GM12878 (cell line): ENCODE results near the gene ZNF532.

ENCODE experiments used
- EGR1 ChIP-seq, 2 experiments: IDR thresholded peaks; 1 replicate in 1 of 2; 2 replicates in 1 of 2; pipeline ENCODE4 v1.6.1; 2011 to 2012; ENCODE audit warnings: low read depth in 2 of 2, low read length in 2 of 2, borderline replicate concordance in 1 of 2, mild to moderate bottlenecking in 1 of 2, moderate library complexity in 1 of 2
- HDAC2 ChIP-seq: fragments of 200-600 bp; sonication (generic); IDR thresholded peaks from 2 replicates; pipeline ENCODE4 v1.6.1; 2017
- POLR2AphosphoS5 ChIP-seq: IDR thresholded peaks from 2 replicates; pipeline ENCODE4 v1.6.1; 2011; ENCODE audit warnings: mild to moderate bottlenecking, low read length, inconsistent platforms
- TAF1 ChIP-seq: IDR thresholded peaks from 2 replicates; pipeline ENCODE4 v1.6.1; 2011; ENCODE audit warnings: mild to moderate bottlenecking, low read depth, low read length, borderline replicate concordance
- TCF3 ChIP-seq: IDR thresholded peaks from 2 replicates; pipeline ENCODE4 v1.6.1; 2012; ENCODE audit warnings: low read depth, mild to moderate bottlenecking, low read length, borderline replicate concordance; ENCODE audit not compliant: insufficient read depth
- ZNF24 ChIP-seq: fragments of 450-650 bp; IDR thresholded peaks from 2 replicates; pipeline ENCODE4 v1.6.1; 2017; ENCODE audit warnings: antibody characterized with exemption, mild to moderate bottlenecking
- TF ChIP-seq, protein P1 (sequence below): IDR thresholded peaks from 2 replicates; pipeline ENCODE4 v1.6.1; 2012; ENCODE audit warnings: low read depth, low read length, improper control_type of control experiment
- TF ChIP-seq, protein P2 (sequence below): IDR thresholded peaks from 2 replicates; pipeline ENCODE4 v1.6.1; 2011; ENCODE audit warnings: mild to moderate bottlenecking, low read depth, low read length, moderate library complexity; ENCODE audit not compliant: insufficient replicate concordance
- TF ChIP-seq, protein P3 (sequence below), 3 experiments: IDR thresholded peaks in 2 of 3; conservative IDR thresholded peaks in 1 of 3; 2 replicates each; pipeline ENCODE4 v1.5.1; 2011; ENCODE audit warnings: low read depth in 3 of 3, low read length in 3 of 3, mild to moderate bottlenecking in 3 of 3, control low read depth in 2 of 3, moderate library complexity in 2 of 3, inconsistent platforms in 1 of 3, mixed read lengths in 1 of 3; ENCODE audit not compliant: control insufficient read depth in 2 of 3, insufficient read depth in 1 of 3; ENCODE audit errors: extremely low read depth in 1 of 3
- TF ChIP-seq, protein P4 (sequence below): fragments of 450-650 bp; IDR thresholded peaks from 2 replicates; pipeline ENCODE4 v1.6.1; 2017; ENCODE audit warnings: antibody characterized with exemption, mild to moderate bottlenecking, moderate library complexity

DNA sequence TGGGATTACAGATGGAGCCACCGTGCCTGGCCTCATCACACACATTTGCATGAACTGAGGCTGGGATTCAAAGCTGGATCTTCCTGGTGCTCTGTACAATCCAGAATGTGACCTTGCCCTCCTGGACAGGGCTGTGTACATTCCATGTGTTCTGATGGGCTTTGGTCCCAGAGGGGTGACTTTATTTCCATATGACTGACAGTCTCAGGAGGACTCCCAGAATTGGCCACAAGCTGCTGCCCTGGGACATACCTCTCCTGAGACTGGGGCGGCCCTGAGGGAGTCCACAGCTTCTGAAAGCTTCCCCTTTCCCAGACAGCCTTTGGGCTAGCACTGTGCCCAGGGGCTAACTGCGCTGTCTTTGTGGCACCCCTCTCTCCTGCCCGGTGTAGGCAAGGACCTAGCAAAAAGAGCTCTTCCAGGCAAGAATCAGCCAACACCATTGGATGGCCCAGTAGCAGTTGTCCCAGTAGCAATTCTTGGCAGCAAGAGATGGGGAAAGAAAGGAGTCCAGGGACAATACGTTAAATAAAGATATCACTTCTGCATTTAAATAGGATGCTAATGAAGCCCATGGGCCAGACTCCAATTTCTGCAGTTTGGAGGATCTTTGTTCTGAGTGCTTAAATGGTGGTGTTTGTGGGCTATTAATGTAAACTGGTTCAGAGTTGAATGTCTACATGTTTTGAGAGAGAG is 26.4 kb upstream of the ZNF532 start:
- TF ChIP-seq, protein P1, sequence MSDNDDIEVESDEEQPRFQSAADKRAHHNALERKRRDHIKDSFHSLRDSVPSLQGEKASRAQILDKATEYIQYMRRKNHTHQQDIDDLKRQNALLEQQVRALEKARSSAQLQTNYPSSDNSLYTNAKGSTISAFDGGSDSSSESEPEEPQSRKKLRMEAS = no peak
- TF ChIP-seq TCF3 (no peak), TAF1 (no peak), HDAC2 (no peak), POLR2AphosphoS5 (no peak), EGR1 (IDR thresholded peaks at IDR 0.05; ENCODE audit: borderline replicate concordance in 1 of 2, low read depth in 2 of 2, low read length in 2 of 2) (no peak), ZNF24 (no peak)
- TF ChIP-seq, protein P2, sequence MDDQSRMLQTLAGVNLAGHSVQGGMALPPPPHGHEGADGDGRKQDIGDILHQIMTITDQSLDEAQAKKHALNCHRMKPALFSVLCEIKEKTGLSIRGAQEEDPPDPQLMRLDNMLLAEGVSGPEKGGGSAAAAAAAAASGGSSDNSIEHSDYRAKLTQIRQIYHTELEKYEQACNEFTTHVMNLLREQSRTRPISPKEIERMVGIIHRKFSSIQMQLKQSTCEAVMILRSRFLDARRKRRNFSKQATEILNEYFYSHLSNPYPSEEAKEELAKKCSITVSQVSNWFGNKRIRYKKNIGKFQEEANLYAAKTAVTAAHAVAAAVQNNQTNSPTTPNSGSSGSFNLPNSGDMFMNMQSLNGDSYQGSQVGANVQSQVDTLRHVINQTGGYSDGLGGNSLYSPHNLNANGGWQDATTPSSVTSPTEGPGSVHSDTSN = no peak
- TF ChIP-seq, protein P3, sequence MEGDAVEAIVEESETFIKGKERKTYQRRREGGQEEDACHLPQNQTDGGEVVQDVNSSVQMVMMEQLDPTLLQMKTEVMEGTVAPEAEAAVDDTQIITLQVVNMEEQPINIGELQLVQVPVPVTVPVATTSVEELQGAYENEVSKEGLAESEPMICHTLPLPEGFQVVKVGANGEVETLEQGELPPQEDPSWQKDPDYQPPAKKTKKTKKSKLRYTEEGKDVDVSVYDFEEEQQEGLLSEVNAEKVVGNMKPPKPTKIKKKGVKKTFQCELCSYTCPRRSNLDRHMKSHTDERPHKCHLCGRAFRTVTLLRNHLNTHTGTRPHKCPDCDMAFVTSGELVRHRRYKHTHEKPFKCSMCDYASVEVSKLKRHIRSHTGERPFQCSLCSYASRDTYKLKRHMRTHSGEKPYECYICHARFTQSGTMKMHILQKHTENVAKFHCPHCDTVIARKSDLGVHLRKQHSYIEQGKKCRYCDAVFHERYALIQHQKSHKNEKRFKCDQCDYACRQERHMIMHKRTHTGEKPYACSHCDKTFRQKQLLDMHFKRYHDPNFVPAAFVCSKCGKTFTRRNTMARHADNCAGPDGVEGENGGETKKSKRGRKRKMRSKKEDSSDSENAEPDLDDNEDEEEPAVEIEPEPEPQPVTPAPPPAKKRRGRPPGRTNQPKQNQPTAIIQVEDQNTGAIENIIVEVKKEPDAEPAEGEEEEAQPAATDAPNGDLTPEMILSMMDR (IDR thresholded peaks at IDR 0.05 in 2 of 3, conservative IDR thresholded peaks at IDR 0.05 in 1 of 3; ENCODE audit: control insufficient read depth in 2 of 3, extremely low read depth in 1 of 3, insufficient read depth in 1 of 3, low read depth in 3 of 3, low read length in 3 of 3) = no peak
- TF ChIP-seq, protein P4, sequence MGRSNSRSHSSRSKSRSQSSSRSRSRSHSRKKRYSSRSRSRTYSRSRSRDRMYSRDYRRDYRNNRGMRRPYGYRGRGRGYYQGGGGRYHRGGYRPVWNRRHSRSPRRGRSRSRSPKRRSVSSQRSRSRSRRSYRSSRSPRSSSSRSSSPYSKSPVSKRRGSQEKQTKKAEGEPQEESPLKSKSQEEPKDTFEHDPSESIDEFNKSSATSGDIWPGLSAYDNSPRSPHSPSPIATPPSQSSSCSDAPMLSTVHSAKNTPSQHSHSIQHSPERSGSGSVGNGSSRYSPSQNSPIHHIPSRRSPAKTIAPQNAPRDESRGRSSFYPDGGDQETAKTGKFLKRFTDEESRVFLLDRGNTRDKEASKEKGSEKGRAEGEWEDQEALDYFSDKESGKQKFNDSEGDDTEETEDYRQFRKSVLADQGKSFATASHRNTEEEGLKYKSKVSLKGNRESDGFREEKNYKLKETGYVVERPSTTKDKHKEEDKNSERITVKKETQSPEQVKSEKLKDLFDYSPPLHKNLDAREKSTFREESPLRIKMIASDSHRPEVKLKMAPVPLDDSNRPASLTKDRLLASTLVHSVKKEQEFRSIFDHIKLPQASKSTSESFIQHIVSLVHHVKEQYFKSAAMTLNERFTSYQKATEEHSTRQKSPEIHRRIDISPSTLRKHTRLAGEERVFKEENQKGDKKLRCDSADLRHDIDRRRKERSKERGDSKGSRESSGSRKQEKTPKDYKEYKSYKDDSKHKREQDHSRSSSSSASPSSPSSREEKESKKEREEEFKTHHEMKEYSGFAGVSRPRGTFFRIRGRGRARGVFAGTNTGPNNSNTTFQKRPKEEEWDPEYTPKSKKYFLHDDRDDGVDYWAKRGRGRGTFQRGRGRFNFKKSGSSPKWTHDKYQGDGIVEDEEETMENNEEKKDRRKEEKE = no peak
